HEK293T (cell line): ENCODE results near the gene NPFF.

Experiments used
- SP1 ChIP-seq: fragments of 450-650 bp; IDR thresholded peaks from 2 replicates; pipeline ENCODE4 v1.6.1; 2017
- SUZ12 ChIP-seq: fragments of 450-650 bp; IDR thresholded peaks from 2 replicates; pipeline ENCODE4 v1.6.1; 2016; ENCODE audit warnings: mild to moderate bottlenecking
- TARDBP ChIP-seq: fragments of 450-650 bp; IDR thresholded peaks from 2 replicates; pipeline ENCODE4 v1.6.1; 2016

- TF ChIP-seq SUZ12 = no peak
- TF ChIP-seq TARDBP = no peak
- TF ChIP-seq SP1 = no peak
Measured at GRCh38 chr12:53530061-53530460, 22.8 kb upstream of the NPFF start.
